ENCODE results near the gene SLX4IP. TPM values are rescaled to one million over a fixed set of nuclear protein-coding genes. Genes with fewer than 3 reads are reported as not detected.
A peak's percentile ranks its signal among the peaks of the same experiment; 100 is the strongest.

The SLX4IP gene
- total RNA-seq, 1 experiment from 2014 or later: 11.1 TPM

GRCh38 chr20:10555865-10556308, 120.8 kb downstream of the SLX4IP start:
- no peaks in the 10 kb centered on the region for H3K9me2 ChIP-seq (ENCODE audit: insufficient read depth)
- no peak for DNase-seq (ENCODE audit: low read depth, low spot score)
- peaks cover 3% of the 10 kb centered on the region; the same call in 1 of the 2 replicates for H4K20me1 ChIP-seq (ENCODE audit: insufficient read depth)
- no peak overlapping the region for H3K9ac ChIP-seq (ENCODE audit: low read length)
- ChIA-PET POLR2A (no interaction called here), RAD21 (ENCODE audit: low non-redundant PET in 1 of 2, low total read pairs in 2 of 2, uncharacterized antibody in 2 of 2, unreplicated experiment in 2 of 2) (no interaction called here), CTCF (no interaction called here)
- no peaks in the 10 kb centered on the region for H3K27me3 ChIP-seq (ENCODE audit: insufficient read depth, low read length)
- H3K27ac ChIP-seq (ENCODE audit: low read depth, low read length): no peak overlapping the region
- no TSS peak for BruUV-seq (replicated peaks)
- H3K4me3 ChIP-seq (replicated peaks in 1 of 2; ENCODE audit: low read depth in 1 of 2, low read length in 2 of 2): no peak overlapping the region
- intact Hi-C loops (cut with micrococcal nuclease): loop anchor here (10.0 kb wide), 1 partner anchor 89 kb away; no protein-coding TSS in a partner anchor
- H2AFZ ChIP-seq (ENCODE audit: low read depth, low read length, poor library complexity, severe bottlenecking): no peak overlapping the region
- H3K79me2 ChIP-seq (ENCODE audit: insufficient read depth, low read length): no peaks in the 10 kb centered on the region
- ATAC-seq: peak; percentile 49; the same call in 1 of the 2 replicates
- no peaks in the 10 kb centered on the region for H3K36me3 ChIP-seq (ENCODE audit: control insufficient read depth in 1 of 2, insufficient read depth in 2 of 2, low read length in 2 of 2)
- TF ChIP-seq FOSL1 (IDR thresholded peaks at IDR 0.05; ENCODE audit: low read depth): peak; percentile 14; the same call in 1 of the 2 replicates
- TF ChIP-seq REST (IDR thresholded peaks at IDR 0.05; ENCODE audit: low read depth): no peak
- no peak for TF ChIP-seq ELF1 (IDR thresholded peaks at IDR 0.05; ENCODE audit: borderline replicate concordance, low read depth)
- TF ChIP-seq YY1 (IDR thresholded peaks at IDR 0.05; ENCODE audit: extremely low read depth, insufficient replicate concordance, low read depth, low read length): no peak
- H3K4me1 ChIP-seq (ENCODE audit: control insufficient read depth in 1 of 2, insufficient read depth in 2 of 2, low read length in 2 of 2): peaks cover 56 to 70% of the 10 kb centered on the region in 2 experiments
- no peaks in the 10 kb centered on the region for H3K9me3 ChIP-seq (ENCODE audit: control insufficient read depth in 1 of 2, insufficient read depth in 1 of 2, low read depth in 1 of 2, low read length in 2 of 2)
- peak overlapping the region; percentile 38 for H3K4me2 ChIP-seq (ENCODE audit: low read length)

- ChIA-PET RAD21 (ENCODE audit: low non-redundant PET in 1 of 2, low total read pairs in 2 of 2, uncharacterized antibody in 2 of 2, unreplicated experiment in 2 of 2) (no interaction called here), POLR2A (no interaction called here), CTCF (no interaction called here)
- no TSS peak for BruUV-seq (replicated peaks)
- no peak overlapping the region for H2AFZ ChIP-seq (ENCODE audit: low read depth, low read length, poor library complexity, severe bottlenecking)
- H3K9ac ChIP-seq (ENCODE audit: low read length): no peak overlapping the region
- peak overlapping the region; percentile 38 for H3K4me2 ChIP-seq (ENCODE audit: low read length)
- H3K4me3 ChIP-seq (replicated peaks in 1 of 2; ENCODE audit: low read depth in 1 of 2, low read length in 2 of 2): no peak overlapping the region
- no peak overlapping the region for H3K27ac ChIP-seq (ENCODE audit: low read depth, low read length)
- no peaks in the 10 kb centered on the region for H3K9me2 ChIP-seq (ENCODE audit: insufficient read depth)
- no peaks in the 10 kb centered on the region for H3K79me2 ChIP-seq (ENCODE audit: insufficient read depth, low read length)
- no peak for DNase-seq (ENCODE audit: low read depth, low spot score)
- H3K27me3 ChIP-seq (ENCODE audit: insufficient read depth, low read length): no peaks in the 10 kb centered on the region
- intact Hi-C loops (cut with micrococcal nuclease): loop anchor here (10.0 kb wide), 1 partner anchor 88 kb away; no protein-coding TSS in a partner anchor
- H3K36me3 ChIP-seq (ENCODE audit: control insufficient read depth in 1 of 2, insufficient read depth in 2 of 2, low read length in 2 of 2): no peaks in the 10 kb centered on the region
- no peaks in the 10 kb centered on the region for H3K9me3 ChIP-seq (ENCODE audit: control insufficient read depth in 1 of 2, insufficient read depth in 1 of 2, low read depth in 1 of 2, low read length in 2 of 2)
- H3K4me1 ChIP-seq (ENCODE audit: control insufficient read depth in 1 of 2, insufficient read depth in 2 of 2, low read length in 2 of 2): peaks cover 56 to 70% of the 10 kb centered on the region in 2 experiments
- no peak for ATAC-seq
- H4K20me1 ChIP-seq (ENCODE audit: insufficient read depth): peaks cover 3% of the 10 kb centered on the region; the same call in 1 of the 2 replicates
- TF ChIP-seq ELF1 (IDR thresholded peaks at IDR 0.05; ENCODE audit: borderline replicate concordance, low read depth) (no peak), TCF7L2 (IDR thresholded peaks at IDR 0.05; ENCODE audit: borderline replicate concordance, extremely low read depth, insufficient read depth, insufficient read length) (no peak), SIN3A (IDR thresholded peaks at IDR 0.05; ENCODE audit: low read depth) (no peak), EGR1 (IDR thresholded peaks at IDR 0.05; ENCODE audit: low read depth) (no peak), EZH2phosphoT487 (IDR thresholded peaks at IDR 0.05; ENCODE audit: borderline replicate concordance) (no peak), CTCF (IDR thresholded peaks at IDR 0.05 in 2 of 3, conservative IDR thresholded peaks at IDR 0.05 in 1 of 3; ENCODE audit: borderline replicate concordance in 1 of 3, insufficient read depth in 1 of 3, low read depth in 2 of 3, low read length in 2 of 3) (no peak), CBX3 (IDR thresholded peaks at IDR 0.05; ENCODE audit: low read depth) (no peak), MAX (IDR thresholded peaks at IDR 0.05) (no peak), EZH2 (IDR thresholded peaks at IDR 0.05) (no peak), CEBPB (IDR thresholded peaks at IDR 0.05; ENCODE audit: low read depth) (no peak), YY1 (IDR thresholded peaks at IDR 0.05; ENCODE audit: extremely low read depth, insufficient replicate concordance, low read depth, low read length) (no peak), POLR2A (IDR thresholded peaks at IDR 0.05; ENCODE audit: borderline replicate concordance, extremely low read depth, insufficient read depth, insufficient read length) (no peak), RAD21 (IDR thresholded peaks at IDR 0.05; ENCODE audit: low read depth) (no peak)
These were observed 121.5 kb downstream of the SLX4IP start for GRCh38 chr20:10556519-10557083.

Measured in HCT116 (cell line).